Sigmoid colon (tissue), 4 donors: Measurements from ENCODE around the gene MMP25.

Experiments used
- POLR2AphosphoS5 ChIP-seq, 4 donors: sonication (generic); formaldehyde crosslinking; IDR thresholded peaks; one replicate each; pipeline ENCODE4 v1.6.1; 2017; ENCODE audit warnings: antibody characterized with exemption in 4 of 4
- TF ChIP-seq, protein P1 (sequence below), 4 experiments: fragments of 450-650 bp in 3 of 4; fragments of 200-600 bp in 1 of 4; IDR thresholded peaks; one replicate each; pipeline ENCODE4 v1.5.1; 2016 to 2019; ENCODE audit warnings: antibody characterized with exemption in 4 of 4, mild to moderate bottlenecking in 3 of 4, moderate library complexity in 2 of 4

DNA sequence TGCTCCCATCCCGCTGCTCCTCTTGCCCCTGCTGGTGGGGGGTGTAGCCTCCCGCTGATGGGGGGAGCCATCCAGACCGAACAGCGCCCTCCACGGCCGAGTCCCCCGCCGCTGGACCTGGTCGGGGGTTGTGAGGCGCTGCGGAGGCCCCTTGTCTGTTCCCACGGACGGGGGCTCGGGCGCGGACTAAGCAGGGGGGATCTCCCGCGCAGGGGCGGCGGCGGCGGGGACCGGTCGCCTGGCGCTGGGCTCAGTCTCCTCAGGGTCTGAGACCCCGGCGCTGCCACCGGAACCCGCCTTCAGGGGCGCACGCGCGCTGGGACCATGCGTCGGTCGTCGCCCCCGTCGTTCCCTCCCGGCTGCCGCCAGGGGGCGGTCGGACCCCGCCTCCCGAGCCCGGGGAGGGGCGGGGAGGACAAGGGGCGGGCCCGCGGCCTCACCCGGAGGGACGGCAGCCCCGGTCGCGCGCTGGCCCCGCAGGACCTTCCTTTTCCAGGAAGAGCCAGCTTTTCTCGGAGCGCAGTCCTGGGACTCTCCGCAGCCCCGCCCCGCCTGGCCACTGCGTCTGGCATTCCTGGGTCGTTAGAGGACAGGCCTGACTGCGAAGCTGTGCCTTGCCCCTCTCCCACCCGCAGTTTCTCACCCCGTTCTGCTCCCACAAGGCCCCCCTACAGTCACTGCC is 12.8 kb downstream of the MMP25 start:
- peak in 2 of 4 donors; percentile 48 to 56 for TF ChIP-seq POLR2AphosphoS5 (IDR thresholded peaks at IDR 0.05)
- TF ChIP-seq, protein P1, sequence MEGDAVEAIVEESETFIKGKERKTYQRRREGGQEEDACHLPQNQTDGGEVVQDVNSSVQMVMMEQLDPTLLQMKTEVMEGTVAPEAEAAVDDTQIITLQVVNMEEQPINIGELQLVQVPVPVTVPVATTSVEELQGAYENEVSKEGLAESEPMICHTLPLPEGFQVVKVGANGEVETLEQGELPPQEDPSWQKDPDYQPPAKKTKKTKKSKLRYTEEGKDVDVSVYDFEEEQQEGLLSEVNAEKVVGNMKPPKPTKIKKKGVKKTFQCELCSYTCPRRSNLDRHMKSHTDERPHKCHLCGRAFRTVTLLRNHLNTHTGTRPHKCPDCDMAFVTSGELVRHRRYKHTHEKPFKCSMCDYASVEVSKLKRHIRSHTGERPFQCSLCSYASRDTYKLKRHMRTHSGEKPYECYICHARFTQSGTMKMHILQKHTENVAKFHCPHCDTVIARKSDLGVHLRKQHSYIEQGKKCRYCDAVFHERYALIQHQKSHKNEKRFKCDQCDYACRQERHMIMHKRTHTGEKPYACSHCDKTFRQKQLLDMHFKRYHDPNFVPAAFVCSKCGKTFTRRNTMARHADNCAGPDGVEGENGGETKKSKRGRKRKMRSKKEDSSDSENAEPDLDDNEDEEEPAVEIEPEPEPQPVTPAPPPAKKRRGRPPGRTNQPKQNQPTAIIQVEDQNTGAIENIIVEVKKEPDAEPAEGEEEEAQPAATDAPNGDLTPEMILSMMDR (IDR thresholded peaks at IDR 0.05), result peak; percentile 65 to 94 (median 81)
